Sigmoid colon (tissue), 4 donors: ENCODE data around the gene ATG10.

Source experiments
- EP300 ChIP-seq, 4 donors: sonication (generic); formaldehyde crosslinking; IDR thresholded peaks; one replicate each; pipeline ENCODE4 v1.6.1; 2017; ENCODE audit warnings: antibody characterized with exemption in 4 of 4
- POLR2AphosphoS5 ChIP-seq, 4 donors: sonication (generic); formaldehyde crosslinking; IDR thresholded peaks; one replicate each; pipeline ENCODE4 v1.6.1; 2017; ENCODE audit warnings: antibody characterized with exemption in 4 of 4
- TF ChIP-seq, protein P1 (sequence below), 4 experiments: fragments of 450-650 bp in 3 of 4; fragments of 200-600 bp in 1 of 4; IDR thresholded peaks; one replicate each; pipeline ENCODE4 v1.5.1; 2016 to 2019; ENCODE audit warnings: antibody characterized with exemption in 4 of 4, mild to moderate bottlenecking in 3 of 4, moderate library complexity in 2 of 4

DNA sequence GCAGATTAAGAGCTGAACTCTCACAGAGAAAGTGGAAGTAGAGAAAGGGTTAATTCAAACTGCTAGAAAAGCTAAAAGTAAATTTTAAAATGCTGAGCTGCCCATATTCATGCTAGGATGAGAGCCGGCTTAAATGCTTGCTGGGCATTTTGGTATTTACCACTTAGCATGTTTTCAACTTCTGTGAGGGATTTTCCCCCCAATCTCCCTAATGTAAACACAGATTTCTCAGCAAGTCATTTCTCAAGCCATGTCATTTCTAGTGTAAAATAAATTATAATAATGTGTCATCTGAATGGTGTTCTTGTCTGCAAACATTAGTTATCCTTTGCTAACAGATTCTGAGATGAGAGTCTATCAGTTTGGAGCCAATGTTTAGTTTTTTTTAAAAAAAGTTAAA, 284.0 kb downstream of the ATG10 start:
- TF ChIP-seq, protein P1, sequence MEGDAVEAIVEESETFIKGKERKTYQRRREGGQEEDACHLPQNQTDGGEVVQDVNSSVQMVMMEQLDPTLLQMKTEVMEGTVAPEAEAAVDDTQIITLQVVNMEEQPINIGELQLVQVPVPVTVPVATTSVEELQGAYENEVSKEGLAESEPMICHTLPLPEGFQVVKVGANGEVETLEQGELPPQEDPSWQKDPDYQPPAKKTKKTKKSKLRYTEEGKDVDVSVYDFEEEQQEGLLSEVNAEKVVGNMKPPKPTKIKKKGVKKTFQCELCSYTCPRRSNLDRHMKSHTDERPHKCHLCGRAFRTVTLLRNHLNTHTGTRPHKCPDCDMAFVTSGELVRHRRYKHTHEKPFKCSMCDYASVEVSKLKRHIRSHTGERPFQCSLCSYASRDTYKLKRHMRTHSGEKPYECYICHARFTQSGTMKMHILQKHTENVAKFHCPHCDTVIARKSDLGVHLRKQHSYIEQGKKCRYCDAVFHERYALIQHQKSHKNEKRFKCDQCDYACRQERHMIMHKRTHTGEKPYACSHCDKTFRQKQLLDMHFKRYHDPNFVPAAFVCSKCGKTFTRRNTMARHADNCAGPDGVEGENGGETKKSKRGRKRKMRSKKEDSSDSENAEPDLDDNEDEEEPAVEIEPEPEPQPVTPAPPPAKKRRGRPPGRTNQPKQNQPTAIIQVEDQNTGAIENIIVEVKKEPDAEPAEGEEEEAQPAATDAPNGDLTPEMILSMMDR (IDR thresholded peaks at IDR 0.05) = no peak
- TF ChIP-seq EP300 (IDR thresholded peaks at IDR 0.05) = no peak
- TF ChIP-seq POLR2AphosphoS5 (IDR thresholded peaks at IDR 0.05) = no peak
